ENCODE data around the gene HSPB9. TPM values are rescaled to one million over a fixed set of nuclear protein-coding genes. Genes with fewer than 3 reads are reported as not detected.

HSPB9 gene
- total and polyA plus RNA-seq, 9 of the 15 experiments (the other 6 are each of a cell fraction or from before 2014, with no cell fraction given): 0.04 to 0.16 (median 0.08) TPM; not detected in 3

DNA sequence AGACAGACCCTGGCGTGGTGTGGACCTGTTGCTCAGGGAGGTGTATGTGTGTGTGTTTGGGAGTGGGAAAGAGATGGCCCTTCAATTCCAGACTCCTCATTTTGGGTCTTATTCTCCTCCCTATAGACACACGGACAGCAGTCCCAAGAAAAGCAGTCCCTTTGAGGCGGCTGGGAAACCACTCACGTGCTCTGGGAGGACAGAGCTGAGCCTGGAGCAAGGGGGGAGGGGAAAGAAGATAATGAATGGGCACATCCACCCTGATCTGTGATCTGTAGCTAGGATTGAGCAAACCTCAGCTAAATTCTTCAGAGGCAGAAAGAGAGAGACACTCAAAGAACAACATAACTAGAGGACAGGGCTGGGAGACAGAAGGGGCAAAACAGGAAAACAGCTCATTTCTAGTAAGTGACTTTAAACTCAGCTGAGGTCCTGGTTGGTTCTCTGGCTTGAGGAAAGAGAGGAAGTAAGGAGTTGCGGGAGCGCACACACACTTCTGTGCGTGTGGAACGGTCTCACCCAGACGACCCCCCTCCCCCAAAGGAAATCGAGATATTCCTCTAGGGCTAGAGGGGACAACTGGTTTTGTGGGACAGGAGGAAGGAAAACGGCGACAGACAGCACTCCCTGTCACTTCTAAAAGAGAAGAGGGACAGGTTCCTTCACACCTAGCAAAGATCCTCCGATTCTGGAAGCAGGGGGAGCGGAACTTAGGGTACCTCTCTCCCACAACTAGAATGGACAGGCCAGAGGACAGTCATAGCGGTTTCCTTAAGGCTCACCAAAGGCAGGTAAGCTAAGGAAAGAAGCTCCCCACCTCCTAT lies 31.5 kb downstream of the HSPB9 start:
- FAIRE-seq: no peak
- intact Hi-C loops (cut with micrococcal nuclease): no loop called here
- in situ Hi-C loops (cut with MboI): no loop called here
- TF ChIP-seq ARID1B (IDR thresholded peaks at IDR 0.05) (0 out of 2 replicates have a peak, but pooled peaks have one; percentile 4), ZBTB49 (CRISPR knock-in tag; IDR thresholded peaks at IDR 0.05; ENCODE audit: borderline replicate concordance) (no peak), L3MBTL2 (IDR thresholded peaks at IDR 0.05) (0 out of 2 replicates have a peak, but pooled peaks have one; percentile 5), ZNF175 (CRISPR knock-in tag; IDR thresholded peaks at IDR 0.05; ENCODE audit: low read depth) (0 out of 2 replicates have a peak, but pooled peaks have one; percentile 26), SIN3A (IDR thresholded peaks at IDR 0.05; ENCODE audit: borderline replicate concordance in 2 of 2, control insufficient read depth in 1 of 2, low read depth in 2 of 2, low read length in 2 of 2) (peak in 1 of 2 experiments; percentile 43; a peak in 2 of 4 replicates), EP400 (IDR thresholded peaks at IDR 0.05) (peak; percentile 13; the same call in 1 of the 2 replicates), C11orf30 (IDR thresholded peaks at IDR 0.05; ENCODE audit: low read depth) (peak; percentile 10; the same call in 1 of the 2 replicates), ZNF316 (IDR thresholded peaks at IDR 0.05) (peak; percentile 47; the same call in 1 of the 2 replicates), ESRRA (IDR thresholded peaks at IDR 0.05; ENCODE audit: borderline replicate concordance, low read depth) (no peak), NEUROD1 (IDR thresholded peaks at IDR 0.05; ENCODE audit: borderline replicate concordance, low read depth, low read length, partially characterized antibody) (peak; percentile 1), POLR2G (IDR thresholded peaks at IDR 0.05; ENCODE audit: low read depth, low read length) (no peak), STAT5A (IDR thresholded peaks at IDR 0.05; ENCODE audit: borderline replicate concordance, low read length) (no peak)
- TF ChIP-seq, protein P1, sequence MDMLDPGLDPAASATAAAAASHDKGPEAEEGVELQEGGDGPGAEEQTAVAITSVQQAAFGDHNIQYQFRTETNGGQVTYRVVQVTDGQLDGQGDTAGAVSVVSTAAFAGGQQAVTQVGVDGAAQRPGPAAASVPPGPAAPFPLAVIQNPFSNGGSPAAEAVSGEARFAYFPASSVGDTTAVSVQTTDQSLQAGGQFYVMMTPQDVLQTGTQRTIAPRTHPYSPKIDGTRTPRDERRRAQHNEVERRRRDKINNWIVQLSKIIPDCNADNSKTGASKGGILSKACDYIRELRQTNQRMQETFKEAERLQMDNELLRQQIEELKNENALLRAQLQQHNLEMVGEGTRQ (CRISPR knock-in tag; IDR thresholded peaks at IDR 0.05): peak; percentile 30; the same call in 1 of the 2 replicates
- TF ChIP-seq, protein P2, sequence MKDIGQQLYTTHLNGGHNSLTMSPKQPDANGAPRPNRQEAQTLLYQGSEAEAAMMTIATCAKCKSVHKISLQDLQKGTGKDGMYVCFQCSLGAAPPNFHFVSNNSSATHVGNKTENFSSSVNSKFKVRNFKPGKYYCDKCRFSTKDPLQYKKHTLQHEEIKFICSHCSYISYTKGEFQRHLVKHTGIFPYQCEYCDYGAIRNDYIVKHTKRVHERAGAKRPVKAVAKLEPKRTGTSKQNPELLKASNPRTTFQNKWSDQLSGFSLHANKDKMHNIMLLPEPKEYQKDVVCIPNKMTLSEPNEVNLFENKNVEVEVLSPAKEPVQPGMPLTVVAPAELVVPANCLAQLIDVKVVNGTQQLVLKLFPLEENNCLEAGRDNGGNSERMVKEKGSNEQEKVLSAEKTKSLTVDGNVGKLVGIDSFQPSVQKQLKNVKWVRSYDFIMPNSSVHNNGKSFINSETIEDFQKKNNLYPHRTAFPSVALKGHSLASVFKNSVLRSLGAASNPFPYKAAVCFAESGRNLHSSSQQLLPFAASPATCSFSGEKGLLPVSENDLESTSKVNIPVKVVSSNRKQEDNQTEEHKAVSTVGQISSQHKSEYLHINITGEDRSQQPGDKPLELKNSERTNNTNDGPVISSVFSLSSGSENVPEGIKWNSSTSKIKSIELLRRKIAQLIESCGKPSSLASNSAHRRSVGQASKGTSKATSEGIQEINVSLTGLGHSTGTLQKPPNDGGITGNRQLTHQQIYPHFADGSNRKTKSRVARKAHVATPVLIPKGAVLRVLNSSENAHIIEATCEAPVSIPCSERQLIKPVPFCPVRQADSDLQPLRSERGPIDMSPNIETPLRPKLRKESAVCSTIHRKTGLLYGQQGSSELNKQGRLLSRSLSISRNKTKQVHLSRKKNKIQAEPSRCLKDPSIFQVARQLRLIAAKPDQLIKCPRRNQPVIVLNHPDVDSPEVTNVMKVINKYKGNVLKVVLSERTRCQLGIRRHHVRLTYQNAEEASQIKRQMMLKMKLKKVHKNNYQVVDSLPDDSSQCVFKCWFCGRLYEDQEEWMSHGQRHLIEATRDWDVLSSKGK (CRISPR knock-in tag; IDR thresholded peaks at IDR 0.05): no peak

More for the DNA sequence above, 31.5 kb downstream of the HSPB9 start:
- Histone ChIP-seq H3K9ac (ENCODE audit: insufficient read depth in 1 of 2, low read depth in 2 of 2, low read length in 2 of 2) (peak overlapping the region; percentile 90 to 94), H3K9me3 (replicated peaks; ENCODE audit: control insufficient read depth, insufficient read depth, low read depth, low read length) (no peaks in the 10 kb centered on the region), H4K20me1 (replicated peaks; ENCODE audit: control insufficient read depth, insufficient read depth, low read length) (peaks cover 11% of the 10 kb centered on the region), H3K36me3 (ENCODE audit: control insufficient read depth, insufficient read depth, low read length) (peaks cover 36% of the 10 kb centered on the region; the same call in 2 of the 3 replicates), H3K27ac (ENCODE audit: extremely low read depth, low read depth, low read length) (peak overlapping the region; percentile 85), H3K79me2 (ENCODE audit: control insufficient read depth, insufficient read depth, low read length) (peaks cover 51% of the 10 kb centered on the region), H3K4me2 (ENCODE audit: insufficient read depth, low read length) (peak overlapping the region; percentile 99), H2AFZ (ENCODE audit: low read depth, low read length) (peak overlapping the region; percentile 66), H3K9me1 (ENCODE audit: control insufficient read depth, insufficient read depth, low read length) (no peaks in the 10 kb centered on the region), H3K4me3 (peak overlapping the region; percentile 93), H3K27me3 (ENCODE audit: control insufficient read depth in 2 of 2, insufficient read depth in 2 of 2, low read length in 2 of 2) (no peaks in the 10 kb centered on the region), H3K4me1 (replicated peaks in 1 of 2; ENCODE audit: control insufficient read depth in 2 of 2, insufficient read depth in 2 of 2, low read length in 2 of 2) (peaks cover 9 to 21% of the 10 kb centered on the region in 2 experiments; a peak in 4 of 5 replicates)
- BruUV-seq (replicated peaks): TSS peak; percentile 50
- CTCF ChIA-PET (ENCODE audit: low intra/inter-chr PET ratio): no interaction called here
- POLR2A ChIA-PET: interaction anchor here (0.5 to 1.6 kb wide), 4 partner anchors 11 to 40 kb away, joined by 3 to 8 read pairs (median 4); no protein-coding TSS in a partner anchor
- WGBS (ENCODE audit: insufficient coverage, low coverage, missing lambda C conversion rate): 0% methylated on average over 15 of the region's 15 CpGs
- ATAC-seq (peak; percentile 27), DNase-seq (ENCODE audit: extremely low read depth in 1 of 4, low spot score in 3 of 4) (peak; percentile 25 to 55 (median 43))
